Measurements from ENCODE around the gene S100Z.
"Not testable (repeated sequence)": the region's sequence is repeated elsewhere in the genome, so short reads cannot be mapped to it uniquely, and the experiment has no call there.

The S100Z gene

GRCh38 chr5:76831110-76831452, 18.7 kb upstream of the S100Z start:
- DNase-seq, result no peak

DNA sequence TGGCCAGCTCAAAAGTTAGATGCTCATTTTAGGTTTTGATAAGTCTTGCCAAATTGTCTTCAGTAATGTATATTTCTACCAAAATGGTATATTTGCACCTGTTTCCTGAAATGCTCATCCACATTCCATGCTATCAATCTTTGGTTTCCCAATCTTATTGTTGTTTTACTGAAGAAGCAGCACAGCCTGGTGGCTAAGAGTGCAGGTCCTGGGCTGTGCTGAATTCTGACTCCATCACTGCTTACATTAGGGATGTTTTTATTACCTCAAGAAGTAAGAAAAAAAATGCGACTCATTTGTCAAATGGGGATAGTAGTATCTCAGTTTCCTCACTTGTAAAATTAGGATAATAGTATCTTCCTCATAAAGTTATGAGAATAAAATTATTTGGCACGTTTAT, 13.6 kb upstream of the S100Z start:
- DNase-seq, result no peak

DNA sequence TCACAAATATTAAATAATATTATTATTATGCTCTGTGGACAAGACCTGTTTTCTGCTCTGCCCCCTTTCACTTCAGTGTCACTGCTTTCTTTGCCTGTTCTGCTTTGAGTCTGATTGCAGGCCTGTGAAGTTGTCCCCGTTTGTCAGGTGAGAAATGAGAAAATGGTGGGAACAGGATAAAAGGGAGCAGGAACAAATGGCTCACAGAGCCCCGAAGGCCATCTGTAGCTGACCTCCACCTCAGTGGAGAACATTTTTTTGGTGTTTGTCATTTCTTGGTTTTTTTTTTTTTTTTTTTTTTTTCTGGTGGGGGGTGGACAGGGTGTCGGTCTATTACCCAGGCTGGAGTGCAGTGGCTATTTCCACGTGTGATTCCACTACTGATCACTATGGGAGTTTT, 13.2 kb upstream of the S100Z start:
- DNase-seq, result no peak

- no peak for DNase-seq
Observed at GRCh38 chr5:76838481-76839261, 11.1 kb upstream of the S100Z start.

DNA sequence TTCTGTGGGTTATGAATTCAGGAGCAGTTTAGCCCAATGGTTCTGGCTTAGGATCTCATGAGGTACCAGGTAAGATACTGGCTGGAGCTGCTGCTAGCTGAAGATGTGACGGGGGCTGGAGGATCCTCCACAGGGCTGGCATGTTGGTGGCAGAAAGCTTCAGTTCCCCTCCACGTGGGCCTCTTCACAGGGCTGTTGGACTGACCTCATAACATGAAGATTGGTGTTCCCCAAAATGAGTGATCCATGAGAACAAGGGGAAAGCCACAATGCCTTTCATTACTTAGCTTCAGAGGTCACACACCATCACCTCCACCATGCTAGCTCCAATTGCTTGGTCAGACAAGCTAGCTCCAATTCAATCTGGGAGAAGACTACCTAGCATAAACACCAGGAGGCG, 8.5 kb upstream of the S100Z start:
- no peak for DNase-seq

DNA sequence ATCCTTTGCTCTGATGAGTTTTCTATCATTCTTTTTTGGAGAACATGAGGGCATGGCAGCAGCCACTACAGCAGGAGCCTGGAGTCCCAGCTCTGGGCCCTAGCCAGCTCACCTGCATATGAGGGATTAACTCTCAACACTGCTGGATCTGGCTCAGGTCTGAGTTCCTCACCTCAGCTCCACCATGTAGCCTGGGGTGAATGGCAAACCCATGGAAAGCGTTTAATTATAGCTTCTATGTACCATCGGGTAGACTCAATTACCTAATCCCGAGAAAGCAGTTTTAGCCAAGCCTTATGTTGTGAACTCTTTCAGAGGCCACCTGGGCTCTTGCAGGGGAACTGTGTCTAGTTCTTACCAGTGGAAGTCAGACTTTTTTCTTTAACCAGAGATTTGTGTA, 3.9 kb upstream of the S100Z start:
- DNase-seq, result no peak

GRCh38 chr5:76850543-76851145, 830 bp downstream of the S100Z start:
- DNase-seq, result no peak

DNA sequence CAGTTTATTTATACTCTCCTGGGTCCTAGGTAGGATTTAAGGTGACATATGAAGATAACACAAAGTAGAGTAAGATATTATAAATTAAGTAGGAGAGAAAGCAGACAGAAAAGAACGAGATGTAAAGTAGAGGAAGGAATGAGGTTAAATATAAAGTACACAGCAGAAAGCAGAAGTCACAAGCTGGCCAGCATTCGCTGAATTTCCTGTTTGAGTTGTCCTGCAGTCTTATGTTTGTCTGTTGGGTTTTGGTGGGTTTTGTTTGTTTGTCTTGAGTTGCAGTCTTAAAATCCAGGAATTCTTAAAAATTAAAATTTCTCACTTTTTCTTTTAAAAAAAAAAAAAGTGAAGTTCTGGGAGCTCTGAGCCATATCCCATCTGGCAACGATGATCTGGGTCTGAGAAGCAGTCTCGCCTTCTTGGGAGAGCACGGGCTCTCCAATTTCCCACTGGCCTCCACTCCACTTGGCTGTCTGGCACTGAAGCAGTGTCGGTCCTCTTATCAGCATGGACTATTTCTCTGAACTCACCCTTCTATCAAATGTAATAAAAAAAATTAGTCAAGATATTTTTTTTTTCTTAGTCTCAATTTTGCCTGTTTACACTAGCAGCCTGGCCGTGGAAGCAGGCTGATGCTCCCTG, 2.0 kb downstream of the S100Z start:
- DNase-seq, result no peak

DNA sequence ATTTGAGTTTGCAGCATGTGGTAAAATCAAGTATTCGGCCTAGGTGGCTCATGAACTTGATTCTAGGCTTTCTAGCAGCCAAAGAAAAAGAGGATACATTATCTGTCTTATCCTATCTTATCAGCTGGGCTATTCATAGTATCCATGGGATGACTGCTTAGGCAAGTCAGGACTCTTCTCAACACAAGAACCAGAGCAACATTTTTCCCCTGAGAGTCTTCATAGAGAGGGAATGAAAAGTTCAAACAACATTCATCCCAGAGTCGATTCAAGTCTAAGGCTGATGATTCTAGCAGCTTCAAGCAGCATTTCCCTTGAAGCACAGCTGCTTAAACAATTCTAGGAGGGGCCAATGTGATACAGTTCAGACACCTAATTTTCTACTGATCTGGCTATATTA, 3.0 kb downstream of the S100Z start:
- no peak for DNase-seq

DNA sequence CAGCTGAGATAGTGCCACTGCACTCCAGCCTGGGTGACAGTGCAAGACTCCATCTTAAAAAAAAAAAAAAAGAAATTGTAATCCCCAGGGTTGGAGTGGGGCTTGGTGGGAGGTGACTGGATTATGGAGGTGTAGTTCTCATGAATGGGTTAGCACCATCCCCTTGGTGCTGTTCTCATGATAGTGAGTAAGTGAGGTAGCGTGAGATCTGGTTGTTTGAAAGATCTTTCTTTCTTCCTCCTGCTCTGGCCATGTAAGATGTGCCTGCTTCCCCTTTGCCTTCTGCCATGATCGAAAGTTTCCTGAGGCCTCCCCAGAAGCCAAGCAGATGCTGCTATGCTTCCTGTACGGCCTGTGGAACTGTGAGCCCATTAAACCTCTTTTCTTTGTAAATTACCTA, 3.9 kb downstream of the S100Z start:
- not testable (repeated sequence) for DNase-seq

DNA sequence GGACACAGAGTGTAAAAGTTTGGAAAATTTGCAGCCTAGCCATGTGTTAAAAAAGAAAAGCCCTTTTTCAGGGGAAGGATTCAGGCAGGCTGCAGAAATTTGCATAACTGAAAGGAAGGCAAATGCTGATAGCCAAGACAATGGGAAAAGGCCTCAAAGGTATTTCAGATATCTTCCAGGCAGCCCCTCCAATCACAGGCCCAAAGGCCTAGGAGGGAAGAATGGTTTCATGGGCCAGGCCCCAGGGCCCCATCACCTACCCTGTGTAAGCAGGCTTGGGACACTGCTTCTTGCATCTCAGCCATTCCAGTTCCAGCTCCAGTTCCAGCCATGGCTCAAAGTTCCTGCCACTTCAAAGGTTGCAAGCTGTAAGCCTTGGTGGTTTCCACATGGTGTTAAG, 4.8 kb downstream of the S100Z start:
- no peak for DNase-seq

DNA sequence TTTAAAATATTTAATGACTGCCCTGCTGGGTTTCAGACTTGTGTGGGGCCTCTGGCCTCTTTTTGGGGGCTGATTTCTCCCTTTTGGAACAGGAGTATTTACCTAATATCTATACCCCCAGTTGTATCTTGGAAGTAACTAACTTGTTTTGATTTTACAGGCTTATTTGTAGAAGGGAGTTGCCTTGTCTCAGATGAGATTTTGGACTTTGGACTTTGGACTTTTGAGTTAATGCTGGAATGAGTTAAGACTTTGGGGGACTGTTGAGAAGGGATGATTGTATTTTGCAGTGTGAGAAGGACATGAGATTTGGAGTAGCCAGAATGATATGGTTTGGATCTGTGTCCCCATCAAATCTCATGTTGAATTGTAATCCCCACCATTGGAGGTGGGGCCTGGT, 5.7 kb downstream of the S100Z start:
- DNase-seq, result not testable (repeated sequence)

- DNase-seq, result no peak
Observed at GRCh38 chr5:76855961-76856360, 6.1 kb downstream of the S100Z start.

DNA sequence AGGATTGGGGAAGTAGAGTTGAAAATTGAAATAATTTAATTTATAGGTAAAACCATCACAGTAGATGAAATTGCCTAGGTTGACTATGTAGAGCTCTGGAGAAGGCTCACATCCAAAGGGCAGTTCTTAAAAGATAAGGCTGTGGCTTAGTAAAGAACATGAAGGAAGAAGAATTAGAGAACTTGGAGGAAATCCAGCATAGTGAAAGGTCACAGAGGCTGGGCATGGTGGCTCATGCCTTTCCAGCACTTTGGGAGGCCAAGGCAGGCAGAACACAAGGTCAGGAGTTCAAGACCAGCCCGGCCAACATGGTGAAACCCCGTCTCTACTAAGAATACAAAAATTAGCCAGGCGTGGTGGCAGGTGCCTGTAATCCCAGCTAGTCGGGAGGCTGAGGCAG, 7.0 kb downstream of the S100Z start:
- not testable (repeated sequence) for DNase-seq

DNA sequence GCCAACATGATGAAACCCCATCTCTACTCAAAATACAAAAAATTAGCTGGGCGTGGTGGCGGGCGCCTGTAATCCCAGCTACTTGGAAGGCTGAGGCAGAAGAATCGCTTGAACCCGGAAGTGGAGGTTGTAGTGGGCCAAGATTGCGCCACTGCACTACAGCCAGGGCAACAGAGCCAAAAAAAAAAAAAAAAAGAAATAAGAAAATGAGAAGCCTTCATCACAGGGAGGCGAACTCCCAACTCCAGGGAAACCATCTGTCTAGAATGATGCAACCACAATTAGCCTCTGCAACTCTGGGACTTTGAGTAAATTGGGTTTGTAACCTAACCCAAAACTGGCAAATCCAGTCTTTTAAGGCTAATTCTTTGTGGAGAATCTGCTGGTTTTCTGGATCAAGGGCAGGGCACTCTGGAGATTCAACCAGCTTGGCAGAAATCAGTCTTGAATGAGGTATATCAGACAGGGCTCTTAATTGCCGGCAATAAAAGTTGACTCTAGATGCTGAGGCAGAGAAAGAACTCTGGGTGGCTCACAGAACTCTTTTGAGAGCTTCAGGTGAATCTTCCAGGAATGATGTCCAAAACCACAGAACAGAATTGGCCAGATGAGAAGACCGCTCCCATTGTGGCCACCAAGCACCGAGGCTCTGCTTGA, 9.9 kb downstream of the S100Z start:
- no peak for DNase-seq

- DNase-seq, result no peak
Observed at GRCh38 chr5:76861612-76862011, 11.8 kb downstream of the S100Z start.

DNA sequence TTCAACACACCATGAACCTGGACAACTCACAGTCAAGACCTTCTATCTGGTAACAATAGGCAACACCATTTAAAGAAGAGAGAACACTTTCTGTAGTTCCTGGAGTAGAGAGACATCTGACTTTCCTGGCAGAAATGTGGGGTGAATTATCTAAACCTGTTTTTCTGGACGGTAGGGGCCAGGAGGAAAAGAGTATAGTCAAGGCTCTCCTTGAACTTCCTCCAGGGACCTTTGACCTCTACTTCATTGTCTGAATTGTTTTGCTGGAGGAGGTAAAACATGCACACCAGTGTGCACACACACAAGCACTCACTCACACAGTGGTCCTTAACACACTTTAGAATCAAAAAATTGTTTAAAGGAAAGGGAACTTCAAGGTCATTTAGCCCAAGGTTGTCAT, 13.2 kb downstream of the S100Z start:
- DNase-seq, result no peak

- no peak for DNase-seq
Observed at GRCh38 chr5:76866503-76866902, 16.7 kb downstream of the S100Z start.

DNA sequence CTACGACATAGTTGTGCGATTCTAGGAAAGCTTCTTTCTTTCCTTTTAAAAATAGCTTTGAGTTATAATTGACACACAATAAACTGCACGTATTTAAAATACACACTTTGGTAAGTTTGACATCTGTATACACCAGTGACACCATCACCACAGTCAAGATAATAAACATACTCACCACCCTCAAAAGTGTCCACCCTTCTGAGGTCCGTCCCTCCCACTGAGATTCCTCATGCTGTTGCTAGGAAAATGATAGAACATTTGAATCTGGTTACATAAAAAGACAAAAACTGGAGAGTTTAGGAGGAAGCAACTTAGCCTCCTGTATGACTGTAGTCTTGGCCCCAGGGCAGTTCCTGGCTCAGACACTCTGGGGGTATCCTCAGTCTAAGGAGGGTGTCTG, 17.2 kb downstream of the S100Z start:
- DNase-seq, result no peak

DNA sequence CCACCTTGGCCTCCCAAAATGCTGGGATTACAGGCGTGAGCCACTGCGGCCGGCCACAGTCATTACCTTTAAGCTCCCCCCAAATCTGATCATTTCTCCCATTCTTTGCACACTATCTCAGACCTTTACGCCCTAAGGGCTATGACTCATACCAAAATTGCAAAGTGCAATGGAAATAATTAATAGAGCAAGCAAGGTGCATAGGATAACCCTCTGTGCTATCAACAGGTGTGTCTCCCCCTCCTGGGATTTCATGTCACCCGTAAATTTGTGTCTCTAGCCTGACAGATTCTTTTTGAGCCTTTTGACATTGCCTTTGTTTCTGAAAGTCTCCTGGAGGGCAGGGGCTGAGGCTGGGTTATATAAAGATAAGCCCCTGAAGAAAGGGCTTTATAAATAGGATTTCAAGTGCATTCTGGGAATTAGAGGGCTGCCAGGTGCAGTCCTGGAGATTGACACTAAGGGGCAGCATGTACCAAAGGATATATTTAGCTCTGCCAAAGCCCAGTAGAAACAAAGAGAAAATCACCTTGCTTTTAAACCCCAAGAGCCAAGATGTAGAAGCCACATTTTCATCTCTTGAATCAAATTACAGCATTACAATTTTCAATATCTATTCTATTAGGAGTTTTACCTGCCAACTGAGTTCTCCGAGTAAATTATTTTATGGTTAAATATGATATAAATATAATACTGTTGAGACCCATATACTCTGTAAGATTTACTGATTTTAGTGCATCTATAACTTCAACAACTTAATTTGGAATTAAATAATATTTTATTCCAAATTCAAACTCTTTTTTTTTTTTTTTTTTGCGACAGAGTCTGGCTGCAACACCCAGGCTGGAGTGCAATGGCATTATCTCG, 18.2 kb downstream of the S100Z start:
- DNase-seq, result peak; percentile 4 to 40

DNA sequence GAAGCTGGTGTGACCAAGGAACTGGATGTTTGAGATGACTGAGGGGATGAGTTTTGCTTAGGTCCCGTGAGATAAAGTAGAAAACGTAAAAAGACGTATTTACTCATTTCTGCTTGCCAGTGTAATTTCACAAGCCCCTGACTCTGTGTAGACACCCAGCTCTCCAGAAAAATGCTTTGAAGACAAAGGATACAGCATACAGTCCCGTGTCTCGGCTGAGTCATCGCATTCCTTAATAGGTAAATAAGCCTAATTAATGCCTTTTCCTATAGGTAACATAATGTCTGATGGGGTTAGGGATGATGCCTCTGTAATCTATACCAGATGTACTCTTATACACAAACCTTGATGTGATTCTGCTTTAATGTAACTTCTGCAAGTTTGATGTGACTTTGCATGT, 20.2 kb downstream of the S100Z start:
- no peak for DNase-seq

DNA sequence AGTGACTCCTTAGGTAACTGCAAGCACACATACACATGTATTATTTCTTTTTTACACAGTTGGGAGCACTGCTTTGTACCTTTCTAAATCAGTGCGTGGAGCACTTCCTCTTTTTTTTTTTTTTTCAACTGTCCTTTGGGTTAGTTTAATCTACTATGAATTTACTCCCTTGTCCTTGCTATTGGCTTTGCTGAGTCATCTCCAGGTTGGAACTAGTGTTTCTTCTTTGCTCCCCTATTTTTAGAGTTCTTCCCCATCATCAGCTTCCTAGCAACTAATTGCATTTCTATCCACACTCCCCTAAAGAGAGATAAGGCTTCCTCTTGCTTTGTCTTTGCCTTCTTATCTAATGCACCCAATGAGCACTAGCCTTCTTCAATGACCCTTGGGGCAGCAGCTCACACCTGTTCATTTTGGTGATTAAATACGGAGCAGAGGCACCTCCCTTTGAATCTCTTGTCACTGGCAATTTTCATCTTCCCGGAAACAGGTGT, 24.3 kb downstream of the S100Z start:
- no peak for DNase-seq
